Uterus (tissue), 4 donors: Measurements from ENCODE around the gene MTMR6. TPM values are rescaled to one million over a fixed set of nuclear protein-coding genes. Genes with fewer than 3 reads are reported as not detected.

Experiments
- DNase-seq, 2 donors: peaks; one replicate each; pipeline ENCODE4 v3.0.0-alpha.2; 2019 to 2020
- H3K27ac ChIP-seq, 2 donors: fragments of 200-600 bp; sonication (generic); 1 replicate in 1 of 2; 2 replicates in 1 of 2; pipeline ENCODE4 v1.5.1; 2016 to 2018
- H3K27me3 ChIP-seq, 2 donors: fragments of 200-600 bp; sonication (generic); one replicate each; pipeline ENCODE4 v1.5.1; 2018 to 2019; ENCODE audit warnings: control low read depth in 1 of 2
- H3K36me3 ChIP-seq, 2 donors: fragments of 200-600 bp; sonication (generic); one replicate each; pipeline ENCODE4 v1.5.1; 2019; ENCODE audit warnings: control low read depth in 1 of 2
- H3K4me1 ChIP-seq, 2 donors: fragments of 200-600 bp; sonication (generic); one replicate each; pipeline ENCODE4 v1.5.1; 2018 to 2019; ENCODE audit warnings: control low read depth in 1 of 2
- H3K4me3 ChIP-seq, 2 donors: fragments of 200-600 bp; sonication (generic); 1 replicate in 1 of 2; 2 replicates in 1 of 2; pipeline ENCODE4 v1.5.1; 2018 to 2019; ENCODE audit warnings: mild to moderate bottlenecking in 1 of 2
- H3K9me3 ChIP-seq, 2 donors: fragments of 200-600 bp; sonication (generic); one replicate each; pipeline ENCODE4 v1.5.1; 2019; ENCODE audit warnings: control low read depth in 1 of 2
- POLR2A ChIP-seq, 2 donors: fragments of 450-650 bp; IDR thresholded peaks; one replicate each; pipeline ENCODE4 v1.6.1; 2016; ENCODE audit warnings: antibody characterized with exemption in 2 of 2, mild to moderate bottlenecking in 1 of 2, moderate library complexity in 1 of 2
- intact Hi-C: fragments of 100-400 bp; cut with DNase I; formaldehyde crosslinking; loops from one replicate; pipeline ENCODE4 v1.15.1; 2023; ENCODE audit warnings: low total_unique reads
- total RNA-seq, 4 donors: library from RNA; depleted of rRNA in 3 of 4; stranded (reverse); fragments of >200 nt in 3 of 4; gene quantifications; one replicate each; pipeline versions ENCODE4 v1.1.0 to v1.2.4, GENCODE V29; 2014 to 2023
- TF ChIP-seq, protein P1 (sequence below), 4 experiments: fragments of 200-600 bp in 2 of 4; fragments of 450-650 bp in 2 of 4; sonication (generic) in 2 of 4; IDR thresholded peaks; one replicate each; pipeline ENCODE4 v1.5.1; 2016 to 2019; ENCODE audit warnings: antibody characterized with exemption in 4 of 4, mild to moderate bottlenecking in 2 of 4, moderate library complexity in 1 of 4
- donor health status: DM: yes; HTN: yes; CAD: no.

MTMR6 gene
- total RNA-seq, 4 donors from 2014 or later, result 10.0 to 36.4 (median 27.3) TPM

DNA sequence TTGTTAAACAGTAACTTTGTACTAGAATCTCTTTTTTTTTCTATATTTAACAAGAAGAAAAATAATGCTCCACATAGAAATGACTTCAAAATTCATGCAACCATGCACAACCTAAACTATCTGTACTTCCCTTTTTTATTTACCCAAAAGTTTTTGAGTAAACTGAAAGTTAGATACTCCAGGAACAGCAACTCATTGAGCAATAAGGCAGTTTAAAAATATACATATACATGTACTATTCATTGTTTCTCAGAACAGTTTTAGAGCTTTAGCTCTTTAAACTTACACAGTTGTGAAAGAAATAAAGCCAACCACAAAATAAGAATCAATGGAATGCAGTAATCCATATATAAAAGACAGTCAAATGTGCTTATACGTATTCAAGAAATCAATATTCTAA lies 39.2 kb downstream of the MTMR6 start:
- intact Hi-C loops, result no loop called here
- no peak for DNase-seq
- Histone ChIP-seq H3K27ac (no peak overlapping the region), H3K4me1 (no peaks in the 10 kb centered on the region), H3K36me3 (no peaks in the 10 kb centered on the region), H3K4me3 (no peak overlapping the region), H3K27me3 (no peaks in the 10 kb centered on the region), H3K9me3 (no peaks in the 10 kb centered on the region)
- TF ChIP-seq, protein P1, sequence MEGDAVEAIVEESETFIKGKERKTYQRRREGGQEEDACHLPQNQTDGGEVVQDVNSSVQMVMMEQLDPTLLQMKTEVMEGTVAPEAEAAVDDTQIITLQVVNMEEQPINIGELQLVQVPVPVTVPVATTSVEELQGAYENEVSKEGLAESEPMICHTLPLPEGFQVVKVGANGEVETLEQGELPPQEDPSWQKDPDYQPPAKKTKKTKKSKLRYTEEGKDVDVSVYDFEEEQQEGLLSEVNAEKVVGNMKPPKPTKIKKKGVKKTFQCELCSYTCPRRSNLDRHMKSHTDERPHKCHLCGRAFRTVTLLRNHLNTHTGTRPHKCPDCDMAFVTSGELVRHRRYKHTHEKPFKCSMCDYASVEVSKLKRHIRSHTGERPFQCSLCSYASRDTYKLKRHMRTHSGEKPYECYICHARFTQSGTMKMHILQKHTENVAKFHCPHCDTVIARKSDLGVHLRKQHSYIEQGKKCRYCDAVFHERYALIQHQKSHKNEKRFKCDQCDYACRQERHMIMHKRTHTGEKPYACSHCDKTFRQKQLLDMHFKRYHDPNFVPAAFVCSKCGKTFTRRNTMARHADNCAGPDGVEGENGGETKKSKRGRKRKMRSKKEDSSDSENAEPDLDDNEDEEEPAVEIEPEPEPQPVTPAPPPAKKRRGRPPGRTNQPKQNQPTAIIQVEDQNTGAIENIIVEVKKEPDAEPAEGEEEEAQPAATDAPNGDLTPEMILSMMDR (IDR thresholded peaks at IDR 0.05), result no peak
- TF ChIP-seq POLR2A (IDR thresholded peaks at IDR 0.05), result no peak

DNA sequence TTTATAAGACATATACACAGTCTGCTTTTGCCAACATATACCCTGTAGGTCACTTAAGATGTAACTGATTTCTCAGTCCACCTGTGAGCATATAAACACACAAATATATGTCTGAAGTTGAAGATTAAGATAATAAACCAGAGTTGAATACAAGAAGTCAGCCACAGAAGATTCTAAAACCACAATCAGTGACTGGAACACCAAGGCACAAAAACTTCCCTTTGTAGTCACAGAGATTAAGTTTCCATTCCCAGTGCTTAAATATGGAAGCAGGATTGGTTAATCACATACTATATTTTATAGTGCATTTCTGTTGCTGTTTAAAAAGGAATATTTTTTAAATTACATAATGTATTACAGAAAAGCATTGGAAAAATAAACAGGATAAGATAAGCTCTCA lies 39.9 kb downstream of the MTMR6 start:
- Histone ChIP-seq H3K36me3 (no peaks in the 10 kb centered on the region), H3K9me3 (no peaks in the 10 kb centered on the region), H3K4me3 (no peak overlapping the region), H3K4me1 (no peaks in the 10 kb centered on the region), H3K27me3 (no peaks in the 10 kb centered on the region), H3K27ac (no peak overlapping the region)
- no peak for TF ChIP-seq POLR2A (IDR thresholded peaks at IDR 0.05)
- TF ChIP-seq, protein P1 (IDR thresholded peaks at IDR 0.05), result no peak
- intact Hi-C loops, result no loop called here
- DNase-seq, result no peak

DNA sequence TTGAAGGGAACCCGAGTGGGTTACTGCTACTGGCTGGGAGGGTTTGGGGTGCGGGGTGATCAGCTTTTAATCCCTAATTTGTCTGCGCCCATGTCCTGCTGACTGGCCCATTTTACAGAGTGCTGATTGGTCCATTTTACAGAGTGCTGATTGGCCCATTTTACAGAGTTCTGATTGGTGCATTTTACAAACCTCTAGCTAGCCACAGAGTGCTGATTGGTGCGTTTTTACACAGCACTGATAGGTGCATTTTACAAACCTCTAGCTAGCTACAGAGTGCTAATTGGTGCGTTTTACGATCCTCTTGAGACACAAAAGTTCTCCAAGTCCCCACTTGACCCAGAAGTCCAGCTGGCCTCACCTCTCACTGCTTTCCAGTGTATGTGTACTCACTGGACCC lies 43.2 kb downstream of the MTMR6 start:
- H3K36me3 ChIP-seq, result no peaks in the 10 kb centered on the region
- TF ChIP-seq, protein P1 (IDR thresholded peaks at IDR 0.05), result no peak
- TF ChIP-seq POLR2A (IDR thresholded peaks at IDR 0.05), result no peak
- DNase-seq, result no peak
- H3K9me3 ChIP-seq, result no peaks in the 10 kb centered on the region
- intact Hi-C loops, result no loop called here
- no peaks in the 10 kb centered on the region for H3K27me3 ChIP-seq
- H3K4me3 ChIP-seq, result no peak overlapping the region
- H3K4me1 ChIP-seq, result no peaks in the 10 kb centered on the region
- no peak overlapping the region for H3K27ac ChIP-seq

DNA sequence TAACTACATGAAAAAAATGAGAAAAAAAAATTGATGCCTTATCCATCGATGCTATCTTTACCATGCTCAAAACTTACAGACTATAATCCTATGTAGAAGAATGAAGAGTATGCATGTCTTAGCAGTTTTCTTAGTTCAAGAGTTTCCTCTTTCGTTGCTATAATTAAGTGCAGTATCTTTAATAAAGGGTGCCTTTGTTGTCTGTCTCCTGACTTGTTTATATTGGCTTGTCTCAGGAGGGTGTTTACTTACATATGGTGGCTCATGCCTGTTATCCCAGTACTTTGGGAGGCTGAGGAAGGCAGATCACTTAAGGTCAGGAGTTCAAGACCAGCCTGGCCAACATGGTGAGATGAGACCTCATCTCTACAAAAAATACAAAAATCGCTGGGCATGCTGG lies 44.3 kb downstream of the MTMR6 start:
- no peaks in the 10 kb centered on the region for H3K36me3 ChIP-seq
- no peaks in the 10 kb centered on the region for H3K9me3 ChIP-seq
- H3K4me3 ChIP-seq, result no peak overlapping the region
- H3K4me1 ChIP-seq, result no peaks in the 10 kb centered on the region
- TF ChIP-seq POLR2A (IDR thresholded peaks at IDR 0.05), result no peak
- TF ChIP-seq, protein P1 (IDR thresholded peaks at IDR 0.05), result no peak
- H3K27ac ChIP-seq, result no peak overlapping the region
- no peak for DNase-seq
- no peaks in the 10 kb centered on the region for H3K27me3 ChIP-seq
- intact Hi-C loops, result no loop called here

DNA sequence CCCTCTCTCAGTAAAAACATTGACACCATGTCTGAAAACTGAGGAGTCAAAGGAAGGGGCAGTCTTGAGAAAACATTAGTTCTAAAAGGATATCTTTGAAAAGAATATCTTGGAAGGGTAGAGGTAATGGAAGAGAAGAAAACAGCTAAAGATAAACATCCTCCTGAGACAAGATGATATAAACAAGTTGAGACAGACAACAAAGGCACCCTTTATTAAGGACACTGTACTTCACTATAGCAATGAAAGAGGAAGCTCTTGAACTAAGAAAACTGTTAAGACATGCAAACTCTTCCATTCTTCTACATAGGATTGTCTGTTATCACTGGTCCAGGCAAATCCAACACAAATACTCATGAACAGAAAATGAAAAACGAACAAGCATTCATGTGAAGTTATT lies 46.3 kb downstream of the MTMR6 start:
- H3K27me3 ChIP-seq, result no peaks in the 10 kb centered on the region
- DNase-seq, result no peak
- H3K4me1 ChIP-seq, result no peaks in the 10 kb centered on the region
- TF ChIP-seq POLR2A (IDR thresholded peaks at IDR 0.05), result no peak
- TF ChIP-seq, protein P1 (IDR thresholded peaks at IDR 0.05), result no peak
- H3K4me3 ChIP-seq, result no peak overlapping the region
- intact Hi-C loops, result no loop called here
- no peaks in the 10 kb centered on the region for H3K36me3 ChIP-seq
- no peaks in the 10 kb centered on the region for H3K9me3 ChIP-seq
- H3K27ac ChIP-seq, result no peak overlapping the region
